ENCODE results near the gene GSAP.

GSAP gene

DNA sequence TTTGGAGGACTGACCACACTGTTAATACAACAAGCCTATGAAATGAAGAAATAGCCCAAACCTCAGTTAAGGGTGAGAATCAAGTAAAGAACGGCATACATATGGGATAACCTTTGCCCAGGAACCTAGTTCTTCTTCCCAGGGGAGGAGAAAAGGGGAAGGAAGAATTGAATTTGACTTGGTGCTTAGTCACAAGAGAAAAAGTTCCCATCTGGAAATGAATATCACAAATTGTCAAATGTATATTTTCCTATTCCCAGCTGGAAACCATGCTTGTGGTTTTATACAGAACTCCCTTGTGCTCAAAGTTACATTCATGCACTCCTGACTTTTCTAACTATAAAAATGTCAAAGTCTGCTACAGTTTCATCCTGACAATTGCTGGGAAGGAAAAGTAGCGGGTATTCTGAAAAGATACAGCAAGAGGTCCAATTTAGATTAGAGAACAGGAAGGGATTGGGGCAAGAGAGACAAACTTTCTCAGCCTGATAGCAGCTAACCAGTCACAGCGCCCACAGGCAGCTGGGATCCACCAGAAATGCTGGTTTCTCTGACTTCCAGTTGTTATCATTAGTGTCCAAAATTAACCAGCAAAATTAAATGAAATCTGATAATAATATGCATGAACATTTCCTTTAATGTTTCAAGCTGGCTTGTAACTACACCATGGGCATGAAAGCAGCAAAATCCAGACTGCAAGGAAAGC is 18.6 kb upstream of the GSAP start:
- peak; percentile 73 for DNase-seq

DNA sequence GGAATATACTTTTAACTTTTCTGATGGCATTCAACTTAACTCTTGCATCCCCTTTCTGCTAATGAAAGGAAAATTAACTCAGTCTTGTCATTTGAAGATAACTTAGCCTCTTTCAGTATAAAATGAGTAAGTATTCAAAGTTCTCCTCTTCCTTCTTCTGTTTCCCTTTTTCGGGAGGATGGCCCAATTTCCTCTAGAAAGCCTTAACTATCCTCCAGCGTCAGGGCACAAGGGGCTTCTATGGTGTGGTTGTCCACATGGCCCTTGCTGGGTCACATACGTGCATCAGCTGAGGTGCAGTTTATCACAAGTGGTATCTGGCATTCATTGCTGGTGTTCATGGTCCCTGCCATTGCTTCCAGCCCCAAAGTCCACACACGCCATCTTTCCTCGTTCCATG is 17.8 kb upstream of the GSAP start:
- no peak for DNase-seq

DNA sequence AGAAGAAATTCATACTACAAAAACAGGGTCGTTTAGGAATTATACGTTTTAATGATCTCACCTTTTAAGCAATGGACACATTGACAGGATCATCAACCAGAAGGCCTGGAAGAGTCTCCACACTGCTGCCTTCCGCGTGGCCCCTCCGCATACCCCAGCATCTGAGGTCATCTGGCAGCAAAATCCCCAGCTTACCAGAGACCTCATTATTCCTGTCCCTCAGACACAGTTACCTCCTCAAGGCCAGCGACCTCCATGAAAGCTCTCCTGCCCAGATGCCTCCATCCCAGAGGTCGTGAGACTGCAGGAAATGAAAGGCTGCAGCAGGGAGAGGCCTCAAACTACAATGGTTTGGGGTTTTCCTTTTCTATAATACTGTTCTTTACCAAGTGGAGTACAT is 14.8 kb upstream of the GSAP start:
- no peak for DNase-seq

DNA sequence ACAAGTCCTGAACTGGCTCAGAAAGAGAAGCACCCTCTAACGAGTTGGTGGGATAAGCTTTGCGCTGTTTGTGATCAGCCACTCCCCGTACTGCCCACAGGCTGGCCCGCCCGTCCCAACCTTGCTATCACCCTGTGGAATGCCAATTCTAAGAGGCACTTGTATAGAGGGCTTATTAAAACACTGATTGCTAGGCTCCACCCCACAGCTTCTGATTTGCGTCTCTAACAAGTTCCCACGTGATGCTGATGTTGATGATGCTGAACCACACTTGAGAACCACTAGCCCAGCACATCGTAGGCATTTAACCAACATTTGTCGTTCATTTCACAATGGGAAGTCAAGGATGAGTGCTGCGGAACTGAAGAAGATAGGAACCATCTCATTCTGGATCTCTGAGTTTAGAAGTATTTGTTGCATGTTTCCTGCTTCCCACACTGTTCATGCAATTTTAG is 12.7 kb upstream of the GSAP start:
- no peak for DNase-seq

DNA sequence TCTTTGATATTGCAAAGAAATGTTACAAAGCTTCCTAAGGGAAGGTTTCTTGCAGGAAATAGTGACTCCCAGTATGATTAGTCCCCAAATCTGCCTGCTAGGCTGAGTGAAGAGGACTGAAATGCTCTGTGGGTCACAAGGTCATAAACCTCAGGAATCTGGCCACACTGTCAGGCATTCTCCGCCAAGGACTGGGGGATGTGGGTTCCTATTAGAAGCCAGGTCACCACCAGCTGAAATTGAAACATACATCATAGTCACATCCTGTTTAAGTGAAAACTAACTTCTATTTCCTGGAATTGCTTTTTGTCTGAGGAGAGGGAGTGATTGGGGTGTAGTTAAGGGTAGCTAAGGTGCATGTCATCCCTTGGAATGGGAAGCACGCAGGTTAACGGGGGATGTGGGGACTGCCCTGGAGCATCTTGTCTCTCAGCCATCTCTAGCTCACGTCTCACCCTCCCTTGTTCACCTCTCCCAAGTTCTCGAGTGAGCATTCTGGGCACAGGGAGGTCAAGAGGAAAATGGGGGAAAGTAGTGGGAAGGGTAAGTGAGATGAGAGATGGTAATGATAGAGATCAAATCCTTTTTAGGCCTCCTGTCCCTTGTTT is 12.0 kb upstream of the GSAP start:
- DNase-seq = no peak

DNA sequence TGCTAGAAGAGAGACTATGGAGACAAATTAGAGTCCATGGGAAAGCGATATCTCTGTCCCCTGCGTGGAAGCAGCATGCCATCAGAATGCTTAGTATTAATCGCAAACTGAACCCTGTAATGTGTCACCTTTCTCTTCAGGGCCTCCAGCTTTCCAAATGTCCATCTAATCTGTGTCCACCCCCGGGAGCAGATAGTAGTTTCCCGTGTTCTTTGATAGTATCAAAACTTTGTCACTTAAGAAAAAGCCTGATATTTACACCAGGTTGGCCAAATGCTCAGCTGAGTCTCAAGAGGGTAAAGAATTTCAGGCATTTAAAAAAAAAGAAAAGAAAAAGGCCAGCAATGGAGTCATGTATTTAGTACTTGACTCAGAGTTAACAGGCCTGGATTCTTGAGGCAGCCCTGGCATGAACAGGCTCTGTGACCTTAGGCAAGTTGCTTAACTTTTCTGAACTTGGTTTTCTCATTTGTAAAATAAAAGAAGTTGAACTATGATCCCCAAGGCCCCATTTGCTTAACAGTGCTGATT is 10.4 kb upstream of the GSAP start:
- no peak for DNase-seq

DNA sequence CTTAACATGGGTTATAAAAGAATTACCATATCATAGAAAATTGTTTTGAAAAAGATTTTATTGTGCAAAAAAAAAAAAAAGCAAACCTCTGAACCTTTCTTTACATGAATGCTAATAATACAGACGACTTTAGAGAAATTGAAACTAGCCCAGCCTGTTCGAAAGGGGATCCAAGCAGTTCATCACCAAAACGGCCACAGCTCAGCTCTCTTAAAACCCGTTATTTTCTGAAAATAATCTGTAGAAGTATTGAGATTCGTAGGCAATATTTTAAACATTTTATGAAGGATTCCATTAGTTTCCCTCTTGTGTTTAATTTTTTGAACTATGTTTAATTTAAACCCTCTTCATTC is 9.9 kb upstream of the GSAP start:
- no peak for DNase-seq

DNA sequence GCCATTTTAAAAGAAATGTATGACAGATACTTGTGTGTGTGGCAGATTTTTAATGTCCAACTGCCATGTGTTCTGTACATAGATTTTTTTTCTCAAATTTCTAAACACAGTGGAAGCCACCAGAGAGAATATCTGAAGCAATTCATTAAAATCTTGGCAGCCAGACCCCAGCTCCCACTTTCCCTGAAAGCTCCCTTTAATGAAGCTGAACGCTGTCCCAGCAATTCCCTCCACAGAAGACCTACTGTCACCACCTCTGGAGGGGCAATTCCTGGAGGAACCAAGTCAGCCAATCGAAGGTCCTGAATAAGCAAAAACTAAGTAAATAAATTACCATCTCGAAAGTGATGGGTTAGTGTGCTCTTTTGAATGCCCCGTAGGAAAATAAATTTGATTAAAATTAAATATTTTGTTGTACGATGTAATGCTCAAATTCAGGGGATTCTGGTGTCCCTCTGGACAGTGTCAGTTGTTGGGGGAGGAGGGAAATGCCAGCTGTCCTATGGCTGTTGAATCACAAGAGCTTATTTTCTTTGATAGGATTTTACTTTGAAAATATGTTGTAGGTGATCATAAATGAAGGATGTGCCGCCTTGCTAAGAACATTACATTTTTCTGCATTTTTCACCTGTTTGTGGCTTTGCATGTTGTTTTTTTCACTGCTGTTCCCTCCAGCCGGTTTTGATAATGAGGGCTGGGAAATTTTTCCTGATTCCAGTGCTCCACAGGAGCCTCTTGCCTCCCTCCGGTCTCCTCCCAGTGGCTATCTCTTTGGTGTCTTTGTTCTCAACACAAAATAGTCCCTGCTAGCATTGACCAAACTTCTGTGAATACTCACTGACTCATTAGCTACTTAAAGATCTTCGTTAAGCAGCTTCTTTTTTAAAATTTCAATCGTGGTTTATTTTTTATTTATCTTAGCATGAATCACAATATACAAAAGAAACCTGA is 9.2 kb upstream of the GSAP start:
- DNase-seq = no peak

DNA sequence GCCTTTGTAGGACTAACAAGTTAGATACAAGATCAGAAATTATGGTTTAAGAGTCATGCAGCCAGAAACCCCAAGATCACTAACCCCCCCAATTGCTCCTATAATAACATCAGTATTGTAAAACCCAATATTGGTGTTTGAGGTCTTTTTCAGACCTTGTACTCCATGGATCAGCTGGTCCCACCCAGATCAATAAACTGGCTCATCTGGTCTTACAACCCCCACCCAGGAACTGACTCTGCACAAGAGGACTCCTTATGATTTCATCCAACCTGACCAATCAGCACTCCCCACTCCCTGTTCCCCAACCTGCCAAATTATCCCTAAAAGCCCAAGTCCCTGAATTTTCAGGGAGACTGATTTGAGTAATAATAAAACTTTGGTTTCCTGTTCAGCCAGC is 6.4 kb upstream of the GSAP start:
- DNase-seq = no peak

DNA sequence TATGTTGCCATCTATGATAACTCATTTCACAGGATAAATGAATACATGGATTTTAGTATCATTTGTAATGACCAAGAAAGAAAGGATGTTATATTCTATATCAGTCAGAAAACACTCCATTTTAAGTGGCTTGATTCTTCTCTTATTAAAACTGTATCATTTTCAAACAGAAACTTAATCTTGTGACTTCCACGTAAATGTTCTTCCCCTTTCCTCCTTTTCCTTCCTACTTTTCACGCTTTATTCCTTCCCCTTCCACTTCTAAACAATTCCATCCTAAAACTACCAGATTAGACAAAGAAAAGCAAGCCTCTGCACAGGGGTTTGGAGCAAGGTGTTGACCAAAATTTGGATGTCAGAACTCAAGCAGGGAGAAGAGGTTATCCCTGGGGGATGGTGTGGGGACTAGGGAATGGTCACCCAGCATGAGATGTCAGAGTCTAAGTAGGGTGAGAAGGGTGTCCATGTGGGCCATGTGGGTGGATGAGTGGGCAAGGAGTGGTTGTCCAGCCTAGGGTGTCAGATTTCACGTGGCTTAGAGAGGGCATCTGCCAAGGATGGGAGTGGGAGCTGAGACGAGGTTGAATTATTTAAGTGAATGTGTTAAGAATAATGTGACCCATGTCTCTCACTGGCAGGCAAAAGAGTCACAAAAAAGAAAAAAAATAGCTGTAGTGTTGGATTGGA is 5.0 kb upstream of the GSAP start:
- DNase-seq = no peak

DNA sequence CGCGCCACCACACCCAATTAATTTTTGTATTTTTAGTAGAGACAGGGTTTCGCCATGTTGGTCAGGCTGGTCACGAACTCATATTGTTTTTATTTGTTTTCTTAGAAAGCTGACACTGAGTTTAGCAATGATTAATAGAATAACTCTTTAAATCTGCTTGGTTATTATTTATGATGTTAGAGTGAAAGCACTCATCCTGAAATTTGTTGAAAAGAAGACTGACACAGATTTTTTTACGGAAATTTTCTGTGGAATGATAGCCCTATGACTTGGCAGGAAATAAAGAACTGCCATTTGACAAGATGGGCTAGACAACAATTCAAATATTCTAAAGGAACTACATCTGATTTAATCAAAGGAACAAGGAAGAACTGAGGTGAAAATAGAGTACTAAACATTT is 4.3 kb upstream of the GSAP start:
- no peak for DNase-seq

DNA sequence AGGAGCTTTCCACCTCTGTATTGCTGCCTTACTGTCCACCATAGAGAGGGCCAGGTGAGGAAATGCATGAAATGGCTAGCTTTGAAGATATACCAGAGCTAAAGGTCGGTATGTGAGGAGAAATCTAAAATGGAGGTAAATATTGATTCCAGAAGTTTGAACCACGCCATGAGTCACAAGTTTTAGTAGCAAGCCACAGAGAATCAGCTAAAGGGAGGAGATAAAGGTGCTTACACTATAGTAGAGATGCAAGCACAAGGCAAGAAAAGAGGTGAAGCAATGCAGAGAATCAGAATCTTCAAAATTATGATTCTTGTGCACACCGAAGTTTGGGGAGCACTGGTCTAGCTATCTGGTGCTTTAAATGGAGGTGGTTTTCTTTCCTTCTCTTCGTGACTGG is 3.0 kb upstream of the GSAP start:
- DNase-seq = no peak

DNA sequence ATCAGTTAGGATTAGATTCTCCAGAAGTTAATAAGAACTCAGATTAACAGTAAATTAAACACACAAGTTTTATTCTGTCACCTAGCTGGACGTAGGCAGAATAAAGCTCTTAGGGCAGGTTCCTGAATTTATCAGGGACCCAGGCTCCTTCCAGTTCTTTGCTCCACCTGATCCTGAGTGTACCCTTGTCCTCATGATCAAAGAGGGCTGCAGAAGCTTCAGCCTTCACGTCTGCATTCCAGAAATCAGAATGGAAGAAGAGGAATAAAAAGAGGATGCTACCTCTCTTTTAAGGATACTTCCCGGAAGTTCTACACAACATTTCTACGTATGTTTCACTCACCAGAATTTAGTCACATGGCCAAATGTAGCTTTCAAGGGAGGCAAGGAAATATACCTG is 1.7 kb upstream of the GSAP start:
- DNase-seq = no peak

DNA sequence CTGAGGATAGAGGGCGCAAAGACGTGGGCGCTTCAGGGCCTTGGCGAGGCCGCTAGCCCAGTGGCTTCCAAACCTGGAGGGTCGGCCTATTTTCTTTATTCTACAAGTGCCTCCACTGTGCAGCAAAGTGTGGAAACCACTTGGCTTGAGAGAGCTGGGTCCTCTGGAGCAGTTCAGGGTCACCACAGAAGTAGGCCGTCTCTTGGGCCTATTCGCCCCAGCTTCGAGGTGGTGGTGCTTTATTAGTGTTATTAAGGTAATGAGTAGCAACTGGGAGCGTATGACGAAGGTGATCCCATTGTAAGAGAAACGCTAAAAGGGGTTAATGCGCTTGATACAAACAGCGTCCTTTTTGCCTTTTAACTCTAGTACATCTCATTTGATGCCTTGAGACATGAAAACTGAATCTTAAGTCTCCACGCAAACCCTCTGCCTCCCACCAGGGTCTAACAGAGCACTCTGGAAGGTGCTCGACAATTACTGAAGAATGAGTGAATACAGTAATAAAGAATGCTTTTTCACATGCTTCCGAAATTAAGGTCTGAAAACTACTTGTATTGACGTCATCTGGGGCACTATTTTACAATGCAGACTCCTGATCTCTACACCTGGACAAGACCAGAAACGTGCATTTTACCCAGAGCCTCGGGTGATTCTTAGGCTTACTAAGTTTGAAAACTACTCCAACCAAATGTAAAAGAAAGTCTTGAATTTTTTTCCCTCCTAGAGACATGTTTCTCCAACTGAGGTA is 647 bp upstream of the GSAP start:
- DNase-seq = peak; percentile 64

DNA sequence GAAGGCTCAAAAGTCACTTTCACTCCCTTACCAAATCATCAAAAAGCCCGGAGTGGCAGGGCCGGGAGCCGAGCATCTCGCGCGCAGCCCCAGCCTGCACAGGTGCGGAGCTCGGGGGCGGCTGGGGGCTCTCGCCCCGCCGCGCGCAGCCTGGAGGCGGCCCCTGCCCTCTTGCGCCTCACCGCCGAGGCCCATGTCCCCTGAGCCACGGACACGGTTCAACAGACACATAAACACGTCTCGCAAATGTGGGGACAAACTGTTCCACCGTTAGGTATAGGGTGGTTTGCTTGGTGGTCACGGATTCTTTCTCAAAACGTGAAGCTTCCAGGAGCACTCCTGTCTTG is 700 bp downstream of the GSAP start:
- peak; percentile 40 for DNase-seq

- no peak for DNase-seq
These were observed 2.2 kb downstream of the GSAP start for GRCh38 chr7:77413861-77414424.

DNA sequence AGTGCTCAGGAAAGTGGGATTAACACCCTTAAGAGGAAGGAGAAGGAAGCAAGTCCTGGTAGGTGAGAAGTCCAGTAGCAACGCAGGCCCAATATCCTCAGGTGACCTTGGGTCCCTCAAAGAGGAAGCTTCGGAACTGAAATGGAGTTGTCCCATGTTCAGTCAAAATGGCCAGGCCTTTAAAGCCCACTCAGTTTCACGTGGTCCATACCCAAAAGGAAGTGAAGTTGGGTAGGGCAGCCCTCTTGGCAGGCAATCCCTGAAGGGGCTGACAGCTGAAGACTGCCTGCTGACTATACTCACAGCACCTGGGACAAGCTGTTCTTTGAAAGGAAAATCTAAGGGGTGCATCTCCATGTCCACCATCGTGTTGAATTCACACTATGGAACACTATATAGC is 3.0 kb downstream of the GSAP start:
- no peak for DNase-seq

GRCh38 chr7:77409739-77410547 is 6.2 kb downstream of the GSAP start:
- DNase-seq = peak; percentile 55

DNA sequence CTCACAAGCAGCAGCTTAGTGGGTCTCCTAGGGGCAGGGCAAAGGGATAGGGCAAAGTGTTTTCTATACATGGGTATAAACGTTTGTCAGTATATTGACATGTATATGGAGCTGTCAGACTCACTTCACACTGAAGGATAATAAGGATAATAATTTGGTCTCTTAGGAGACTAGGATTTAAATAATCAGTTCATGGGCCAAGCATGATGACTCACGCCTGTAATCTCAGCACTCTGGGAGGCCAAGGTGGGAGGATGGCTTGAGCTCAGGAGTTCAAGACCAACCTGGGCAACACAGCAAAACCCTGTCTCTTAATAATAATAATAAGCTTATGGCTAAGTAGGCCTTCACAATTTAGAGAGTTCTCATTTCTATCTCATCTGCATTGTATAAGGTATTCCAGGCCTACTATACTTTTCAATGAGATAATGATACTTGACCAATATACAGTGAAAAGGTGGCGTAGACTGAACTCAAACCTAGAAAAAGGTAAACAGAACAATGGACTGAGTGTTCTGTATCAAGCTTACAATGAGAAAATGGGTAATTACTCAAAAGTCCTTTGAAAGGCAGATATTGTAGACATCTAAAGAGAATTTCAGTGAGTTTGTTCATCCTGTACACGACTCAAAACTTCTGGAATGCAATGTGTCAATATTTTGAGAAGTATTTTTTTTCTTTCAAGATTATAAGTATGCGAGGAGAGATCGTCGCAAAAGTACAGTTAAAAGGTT is 7.0 kb downstream of the GSAP start:
- DNase-seq = no peak

- no peak for DNase-seq
These were observed 8.2 kb downstream of the GSAP start for GRCh38 chr7:77407906-77408305.
